PC-9 (cell line): ENCODE results near the gene FBXW12.

Experiments used
- CTCF ChIP-seq: fragments of 200-600 bp; sonication (generic); conservative IDR thresholded peaks from 2 replicates; pipeline ENCODE4 v1.6.1; 2017; ENCODE audit warnings: mixed run types, antibody characterized with exemption, mild to moderate bottlenecking, moderate library complexity
- EZH2 ChIP-seq: fragments of 200-600 bp; sonication (generic); IDR thresholded peaks from 2 replicates; pipeline ENCODE4 v1.8.0; 2017; ENCODE audit warnings: antibody characterized with exemption, low read depth

- TF ChIP-seq CTCF (no peak), EZH2 (no peak)
Observed at GRCh38 chr3:48338635-48339034, 33.4 kb upstream of the FBXW12 start.
